ENCODE results near the gene CTIF. TPM values are rescaled to one million over a fixed set of nuclear protein-coding genes. Genes with fewer than 3 reads are reported as not detected.

The CTIF gene
- total and polyA plus RNA-seq, 2 experiments from 2014 or later, result 22.1 to 27.9 TPM

- Histone ChIP-seq H3K4me3 (no peak overlapping the region), H4K20me1 (ENCODE audit: insufficient read depth, poor library complexity, severe bottlenecking) (peaks cover 7% of the 10 kb centered on the region), H3K79me2 (peaks cover 85% of the 10 kb centered on the region), H3K4me1 (ENCODE audit: insufficient read depth) (peaks cover 41% of the 10 kb centered on the region), H3K9me2 (replicated peaks; ENCODE audit: insufficient read depth) (no peaks in the 10 kb centered on the region), H3K36me3 (replicated peaks; ENCODE audit: insufficient read depth, low read depth) (no peaks in the 10 kb centered on the region), H3K27ac (peak overlapping the region; percentile 52), H3K27me3 (no peaks in the 10 kb centered on the region), H2AFZ (no peak overlapping the region), H3K9me3 (ENCODE audit: low read depth) (no peaks in the 10 kb centered on the region), H3K4me2 (no peak overlapping the region)
- 81% methylated on average over 4 of the region's 4 CpGs for WGBS (ENCODE audit: low lambda C conversion rate, missing lambda C conversion rate)
- no peak for DNase-seq (ENCODE audit: low spot score)
- TF ChIP-seq EZH2 (IDR thresholded peaks at IDR 0.05; ENCODE audit: borderline replicate concordance) (no peak), CTCF (IDR thresholded peaks at IDR 0.05; ENCODE audit: poor library complexity) (no peak), EZH2phosphoT487 (IDR thresholded peaks at IDR 0.05; ENCODE audit: low read depth, severe bottlenecking, unreplicated experiment) (no peak)
These were observed 10.1 kb downstream of the CTIF start for GRCh38 chr18:48548921-48549320.

GRCh38 chr18:48550101-48550729 is 11.4 kb downstream of the CTIF start:
- DNase-seq (ENCODE audit: low spot score), result no peak
- Histone ChIP-seq H3K4me3 (no peak overlapping the region), H3K27me3 (no peaks in the 10 kb centered on the region), H4K20me1 (ENCODE audit: insufficient read depth, poor library complexity, severe bottlenecking) (peaks cover 12% of the 10 kb centered on the region), H3K4me2 (no peak overlapping the region), H3K27ac (no peak overlapping the region), H3K4me1 (ENCODE audit: insufficient read depth) (peaks cover 30% of the 10 kb centered on the region), H3K36me3 (replicated peaks; ENCODE audit: insufficient read depth, low read depth) (no peaks in the 10 kb centered on the region), H2AFZ (no peak overlapping the region), H3K79me2 (peaks cover 85% of the 10 kb centered on the region), H3K9me3 (ENCODE audit: low read depth) (no peaks in the 10 kb centered on the region), H3K9me2 (replicated peaks; ENCODE audit: insufficient read depth) (no peaks in the 10 kb centered on the region)
- TF ChIP-seq EZH2phosphoT487 (IDR thresholded peaks at IDR 0.05; ENCODE audit: low read depth, severe bottlenecking, unreplicated experiment) (no peak), EZH2 (IDR thresholded peaks at IDR 0.05; ENCODE audit: borderline replicate concordance) (no peak), CTCF (IDR thresholded peaks at IDR 0.05; ENCODE audit: poor library complexity) (no peak)
- 91% methylated on average over 2 of the region's 2 CpGs for WGBS (ENCODE audit: low lambda C conversion rate, missing lambda C conversion rate)

GRCh38 chr18:48551100-48551499 is 12.3 kb downstream of the CTIF start:
- DNase-seq (ENCODE audit: low spot score), result no peak
- Histone ChIP-seq H4K20me1 (ENCODE audit: insufficient read depth, poor library complexity, severe bottlenecking) (peaks cover 17% of the 10 kb centered on the region), H3K79me2 (peaks cover 89% of the 10 kb centered on the region), H2AFZ (no peak overlapping the region), H3K36me3 (replicated peaks; ENCODE audit: insufficient read depth, low read depth) (no peaks in the 10 kb centered on the region), H3K9me2 (replicated peaks; ENCODE audit: insufficient read depth) (no peaks in the 10 kb centered on the region), H3K9me3 (ENCODE audit: low read depth) (no peaks in the 10 kb centered on the region), H3K27ac (no peak overlapping the region), H3K4me1 (ENCODE audit: insufficient read depth) (peaks cover 26% of the 10 kb centered on the region), H3K4me2 (no peak overlapping the region), H3K27me3 (no peaks in the 10 kb centered on the region), H3K4me3 (no peak overlapping the region)
- TF ChIP-seq EZH2 (IDR thresholded peaks at IDR 0.05; ENCODE audit: borderline replicate concordance) (no peak), EZH2phosphoT487 (IDR thresholded peaks at IDR 0.05; ENCODE audit: low read depth, severe bottlenecking, unreplicated experiment) (no peak), CTCF (IDR thresholded peaks at IDR 0.05; ENCODE audit: poor library complexity) (no peak)
- 98% methylated on average over 2 of the region's 2 CpGs for WGBS (ENCODE audit: low lambda C conversion rate, missing lambda C conversion rate)

Data from hepatocyte (in vitro differentiated cells).